ENCODE results near the gene PHOSPHO1.

Gene PHOSPHO1

DNA sequence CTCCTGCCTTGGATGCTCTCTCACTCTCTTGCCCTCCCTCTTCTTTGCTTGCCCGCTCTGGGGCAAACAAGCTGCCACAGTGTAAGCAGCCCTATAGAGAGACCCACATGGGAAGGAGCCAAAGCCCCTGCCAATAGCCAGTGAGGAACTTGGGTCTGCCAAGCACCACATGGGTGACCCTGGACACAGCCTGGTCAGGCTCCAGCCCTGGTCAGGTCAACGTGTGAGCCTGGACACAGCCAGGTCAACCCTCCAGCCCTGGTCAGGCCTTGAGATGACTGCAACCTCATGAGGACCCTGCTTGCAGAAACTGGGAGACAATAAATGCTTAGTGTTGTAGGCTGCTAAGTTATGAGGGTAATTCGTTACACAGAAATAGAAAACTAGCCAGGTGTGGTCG is 14.3 kb upstream of the PHOSPHO1 start:
- in situ Hi-C loops (cut with MboI; ENCODE audit: low pct_unique_long_range_greater_than_20kb, low sequenced_read_pairs, unreplicated experiment): no loop called here
- TF ChIP-seq, protein P1, sequence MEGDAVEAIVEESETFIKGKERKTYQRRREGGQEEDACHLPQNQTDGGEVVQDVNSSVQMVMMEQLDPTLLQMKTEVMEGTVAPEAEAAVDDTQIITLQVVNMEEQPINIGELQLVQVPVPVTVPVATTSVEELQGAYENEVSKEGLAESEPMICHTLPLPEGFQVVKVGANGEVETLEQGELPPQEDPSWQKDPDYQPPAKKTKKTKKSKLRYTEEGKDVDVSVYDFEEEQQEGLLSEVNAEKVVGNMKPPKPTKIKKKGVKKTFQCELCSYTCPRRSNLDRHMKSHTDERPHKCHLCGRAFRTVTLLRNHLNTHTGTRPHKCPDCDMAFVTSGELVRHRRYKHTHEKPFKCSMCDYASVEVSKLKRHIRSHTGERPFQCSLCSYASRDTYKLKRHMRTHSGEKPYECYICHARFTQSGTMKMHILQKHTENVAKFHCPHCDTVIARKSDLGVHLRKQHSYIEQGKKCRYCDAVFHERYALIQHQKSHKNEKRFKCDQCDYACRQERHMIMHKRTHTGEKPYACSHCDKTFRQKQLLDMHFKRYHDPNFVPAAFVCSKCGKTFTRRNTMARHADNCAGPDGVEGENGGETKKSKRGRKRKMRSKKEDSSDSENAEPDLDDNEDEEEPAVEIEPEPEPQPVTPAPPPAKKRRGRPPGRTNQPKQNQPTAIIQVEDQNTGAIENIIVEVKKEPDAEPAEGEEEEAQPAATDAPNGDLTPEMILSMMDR (IDR thresholded peaks at IDR 0.05; ENCODE audit: extremely low read depth, insufficient read depth, missing control alignments): no peak

DNA sequence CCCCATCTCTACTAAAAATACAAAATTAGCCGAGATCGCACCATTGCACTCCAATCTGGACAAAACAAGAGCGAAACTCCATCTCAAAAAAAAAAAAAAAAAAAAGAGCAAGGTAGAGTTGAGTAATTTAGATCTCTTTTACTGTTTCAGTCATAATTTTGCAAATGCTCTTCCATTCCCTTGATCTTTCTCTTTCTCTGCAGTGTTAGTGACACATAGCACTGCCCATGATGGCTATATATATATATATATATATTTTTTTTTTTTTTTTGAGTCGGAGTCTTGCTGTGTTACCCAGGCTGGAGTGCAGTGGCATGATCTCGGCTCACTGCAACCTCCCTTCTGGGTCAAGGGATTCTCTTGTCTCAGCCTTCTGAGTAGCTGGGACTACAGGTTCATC is 12.2 kb upstream of the PHOSPHO1 start:
- no peak for DNase-seq (ENCODE audit: low spot score)
- in situ Hi-C loops (cut with MboI; ENCODE audit: low pct_unique_long_range_greater_than_20kb, low sequenced_read_pairs, unreplicated experiment): no loop called here
- TF ChIP-seq, protein P1 (IDR thresholded peaks at IDR 0.05; ENCODE audit: extremely low read depth, insufficient read depth, missing control alignments): no peak

More for the DNA sequence above, 14.3 kb upstream of the PHOSPHO1 start:
- no peak for DNase-seq (ENCODE audit: low spot score)

DNA sequence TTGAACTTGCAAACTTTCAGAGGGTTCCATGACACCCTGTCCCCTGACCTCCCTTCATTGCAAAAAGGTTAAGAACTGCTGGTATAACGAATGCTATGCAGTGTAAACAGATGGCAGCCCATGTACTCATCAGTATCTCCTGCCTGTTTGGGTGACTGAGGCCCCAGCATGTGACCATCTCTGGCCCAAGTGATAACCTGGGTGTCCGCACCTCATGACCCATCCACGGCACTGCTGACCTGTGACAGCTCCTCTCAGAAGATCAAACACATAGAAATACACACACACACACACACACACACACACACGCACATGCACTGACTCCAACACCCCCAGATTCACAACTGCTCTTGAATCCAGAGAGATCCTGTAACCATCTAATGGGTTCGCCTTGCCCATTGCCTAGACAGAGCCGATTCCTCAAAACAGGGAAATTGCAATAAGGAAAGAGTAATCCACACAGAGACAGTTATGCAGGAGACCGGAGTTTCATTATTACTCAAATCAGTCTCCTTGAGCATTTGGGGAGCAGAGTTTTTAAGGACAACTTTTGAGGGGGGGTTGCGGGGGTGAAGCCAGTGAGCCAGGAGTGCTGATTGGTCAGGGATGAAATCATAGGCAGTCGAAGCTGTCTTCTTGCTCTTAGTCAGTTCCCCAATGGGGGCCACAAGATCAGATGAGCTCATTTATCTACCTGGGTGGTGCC is 11.3 kb upstream of the PHOSPHO1 start:
- in situ Hi-C loops (cut with MboI; ENCODE audit: low pct_unique_long_range_greater_than_20kb, low sequenced_read_pairs, unreplicated experiment): no loop called here

DNA sequence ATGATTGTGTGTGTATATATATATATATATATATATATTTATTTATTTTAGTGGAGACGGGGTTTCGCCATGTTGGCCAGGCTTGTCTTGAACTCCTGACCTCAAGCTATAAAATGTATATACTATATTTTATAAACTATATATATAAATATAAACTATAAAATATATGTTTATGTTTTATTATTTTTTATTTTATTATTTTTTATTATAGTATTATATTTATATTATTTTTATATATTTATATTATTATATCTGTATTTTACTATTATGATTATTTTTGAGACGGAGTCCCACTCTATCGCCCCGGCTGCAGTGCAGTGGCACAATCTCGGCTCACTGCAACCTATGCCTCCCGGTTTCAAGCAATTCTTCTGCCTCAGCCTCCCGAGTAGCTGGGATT is 10.5 kb upstream of the PHOSPHO1 start:
- DNase-seq (ENCODE audit: low spot score): no peak
- in situ Hi-C loops (cut with MboI; ENCODE audit: low pct_unique_long_range_greater_than_20kb, low sequenced_read_pairs, unreplicated experiment): no loop called here
- TF ChIP-seq, protein P1 (IDR thresholded peaks at IDR 0.05; ENCODE audit: extremely low read depth, insufficient read depth, missing control alignments): no peak

More for the DNA sequence above, 11.3 kb upstream of the PHOSPHO1 start:
- DNase-seq (ENCODE audit: low spot score): no peak
- TF ChIP-seq, protein P1 (IDR thresholded peaks at IDR 0.05; ENCODE audit: extremely low read depth, insufficient read depth, missing control alignments): no peak

DNA sequence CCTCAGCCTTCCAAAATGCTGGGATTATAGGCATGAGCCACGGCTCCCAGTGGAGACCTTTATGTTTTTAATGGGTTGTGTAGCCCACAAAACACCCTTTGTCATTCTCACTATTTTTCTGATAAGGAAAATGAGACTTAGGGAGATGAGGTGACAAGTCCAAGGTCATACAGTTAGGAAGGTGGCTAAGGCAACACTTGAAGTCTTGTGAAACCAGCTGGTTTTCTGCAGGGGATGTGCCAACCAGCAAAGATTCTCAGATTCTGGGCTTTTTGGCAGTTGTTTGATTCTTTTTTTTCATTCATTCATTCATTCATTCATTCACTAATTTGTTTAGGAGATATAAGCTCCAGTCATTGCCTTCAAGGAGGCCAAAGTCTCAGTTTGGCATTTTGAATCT is 10.0 kb upstream of the PHOSPHO1 start:
- DNase-seq (ENCODE audit: low spot score): no peak
- in situ Hi-C loops (cut with MboI; ENCODE audit: low pct_unique_long_range_greater_than_20kb, low sequenced_read_pairs, unreplicated experiment): no loop called here
- TF ChIP-seq, protein P1 (IDR thresholded peaks at IDR 0.05; ENCODE audit: extremely low read depth, insufficient read depth, missing control alignments): no peak

GRCh38 chr17:49239963-49240362 is 9.4 kb upstream of the PHOSPHO1 start:
- no peak for DNase-seq (ENCODE audit: low spot score)
- in situ Hi-C loops (cut with MboI; ENCODE audit: low pct_unique_long_range_greater_than_20kb, low sequenced_read_pairs, unreplicated experiment): no loop called here
- TF ChIP-seq, protein P1 (IDR thresholded peaks at IDR 0.05; ENCODE audit: extremely low read depth, insufficient read depth, missing control alignments): no peak

Measured in GM13977 (cell line).